ENCODE data around the gene TSPAN7.

DNA sequence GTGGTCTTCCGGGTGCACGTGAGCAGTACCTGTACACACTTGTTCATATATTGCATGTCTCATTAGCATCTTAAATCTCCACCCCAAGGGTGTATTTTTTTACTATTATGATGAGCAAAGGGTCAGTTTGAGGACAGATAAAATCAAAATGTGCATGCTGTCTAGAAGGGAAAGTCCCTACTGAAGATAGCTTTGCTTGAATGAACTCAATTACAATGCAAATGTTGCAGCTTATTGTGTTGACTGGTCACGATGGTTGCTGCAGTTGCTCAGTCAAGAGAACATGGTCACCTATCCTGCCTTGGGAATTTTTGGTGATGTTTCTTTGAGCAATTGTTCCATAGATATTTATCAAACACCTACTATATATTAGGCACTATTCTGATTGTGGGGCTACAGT lies 136.1 kb downstream of the TSPAN7 start:
- no peak for TF ChIP-seq YY1 (IDR thresholded peaks at IDR 0.05; ENCODE audit: insufficient read depth, insufficient read length)
- TF ChIP-seq ZNF274 (IDR thresholded peaks at IDR 0.05; ENCODE audit: low read depth, low read length), result no peak
- no peak for TF ChIP-seq SUZ12 (IDR thresholded peaks at IDR 0.05; ENCODE audit: extremely low read depth, insufficient read depth, insufficient read length)
